Sigmoid colon (tissue), 4 donors: Measurements from ENCODE around the gene LAMA3.

Experiments
- POLR2A ChIP-seq, 2 donors: fragments of 450-650 bp; IDR thresholded peaks; one replicate each; pipeline ENCODE4 v1.6.1; 2016; ENCODE audit warnings: antibody characterized with exemption in 2 of 2, mild to moderate bottlenecking in 2 of 2, moderate library complexity in 2 of 2
- POLR2AphosphoS5 ChIP-seq, 4 donors: sonication (generic); formaldehyde crosslinking; IDR thresholded peaks; one replicate each; pipeline ENCODE4 v1.6.1; 2017; ENCODE audit warnings: antibody characterized with exemption in 4 of 4
- TF ChIP-seq, protein P1 (sequence below), 4 experiments: fragments of 450-650 bp in 3 of 4; fragments of 200-600 bp in 1 of 4; IDR thresholded peaks; one replicate each; pipeline ENCODE4 v1.5.1; 2016 to 2019; ENCODE audit warnings: antibody characterized with exemption in 4 of 4, mild to moderate bottlenecking in 3 of 4, moderate library complexity in 2 of 4

- TF ChIP-seq, protein P1, sequence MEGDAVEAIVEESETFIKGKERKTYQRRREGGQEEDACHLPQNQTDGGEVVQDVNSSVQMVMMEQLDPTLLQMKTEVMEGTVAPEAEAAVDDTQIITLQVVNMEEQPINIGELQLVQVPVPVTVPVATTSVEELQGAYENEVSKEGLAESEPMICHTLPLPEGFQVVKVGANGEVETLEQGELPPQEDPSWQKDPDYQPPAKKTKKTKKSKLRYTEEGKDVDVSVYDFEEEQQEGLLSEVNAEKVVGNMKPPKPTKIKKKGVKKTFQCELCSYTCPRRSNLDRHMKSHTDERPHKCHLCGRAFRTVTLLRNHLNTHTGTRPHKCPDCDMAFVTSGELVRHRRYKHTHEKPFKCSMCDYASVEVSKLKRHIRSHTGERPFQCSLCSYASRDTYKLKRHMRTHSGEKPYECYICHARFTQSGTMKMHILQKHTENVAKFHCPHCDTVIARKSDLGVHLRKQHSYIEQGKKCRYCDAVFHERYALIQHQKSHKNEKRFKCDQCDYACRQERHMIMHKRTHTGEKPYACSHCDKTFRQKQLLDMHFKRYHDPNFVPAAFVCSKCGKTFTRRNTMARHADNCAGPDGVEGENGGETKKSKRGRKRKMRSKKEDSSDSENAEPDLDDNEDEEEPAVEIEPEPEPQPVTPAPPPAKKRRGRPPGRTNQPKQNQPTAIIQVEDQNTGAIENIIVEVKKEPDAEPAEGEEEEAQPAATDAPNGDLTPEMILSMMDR (IDR thresholded peaks at IDR 0.05): no peak
- TF ChIP-seq POLR2A (IDR thresholded peaks at IDR 0.05) (no peak), POLR2AphosphoS5 (IDR thresholded peaks at IDR 0.05) (no peak)
Observed at GRCh38 chr18:23990474-23991410, 301.5 kb downstream of the LAMA3 start.
